ENCODE data around the gene SLC11A2. TPM values are rescaled to one million over a fixed set of nuclear protein-coding genes. Genes with fewer than 3 reads are reported as not detected.
A peak's percentile ranks its signal among the peaks of the same experiment; 100 is the strongest.

SLC11A2 gene
- total and polyA plus RNA-seq, 12 donors, result 10.7 to 31.3 (median 21.5) TPM

GRCh38 chr12:51008329-51009055 lies 17.7 kb downstream of the SLC11A2 start:
- Histone ChIP-seq H3K27me3 (no peaks in the 10 kb centered on the region), H3K4me1 (peaks cover 0 to 45% (median 10%) of the 10 kb centered on the region in 9 donors), H3K36me3 (peaks cover 0 to 51% (median 31%) of the 10 kb centered on the region in 9 donors), H3K9me3 (no peaks in the 10 kb centered on the region), H3K27ac (peak overlapping the region in 7 of 10 donors; percentile 0 to 81 (median 27)), H3K4me3 (peak overlapping the region in 7 of 10 donors; percentile 3 to 36 (median 11))
- 88 to 96% methylated on average over 1 of the region's 1 CpG for WGBS, 2 donors
- ATAC-seq, result no peak
- no peak for DNase-seq
- TF ChIP-seq CTCF (IDR thresholded peaks at IDR 0.05), result no peak
- intact Hi-C loops (cut with DNase I), result no loop called here

GRCh38 chr12:51005671-51006070 lies 20.5 kb downstream of the SLC11A2 start:
- TF ChIP-seq CTCF (IDR thresholded peaks at IDR 0.05), result no peak
- Histone ChIP-seq H3K27ac (no peak overlapping the region), H3K4me1 (peaks cover 0 to 24% (median 0%) of the 10 kb centered on the region in 9 donors), H3K9me3 (no peaks in the 10 kb centered on the region), H3K27me3 (no peaks in the 10 kb centered on the region), H3K36me3 (peaks cover 0 to 78% (median 35%) of the 10 kb centered on the region in 9 donors), H3K4me3 (no peak overlapping the region)
- WGBS, 2 donors, result 90 to 91% methylated on average over 3 of the region's 3 CpGs
- no peak for ATAC-seq
- DNase-seq, result no peak
- intact Hi-C loops (cut with DNase I), result no loop called here

GRCh38 chr12:51005030-51005429 lies 21.2 kb downstream of the SLC11A2 start:
- intact Hi-C loops (cut with DNase I), result no loop called here
- H3K4me3 ChIP-seq, result no peak overlapping the region
- no peak for ATAC-seq
- no peaks in the 10 kb centered on the region for H3K27me3 ChIP-seq
- H3K27ac ChIP-seq, result no peak overlapping the region
- no peak for TF ChIP-seq CTCF (IDR thresholded peaks at IDR 0.05)
- no peaks in the 10 kb centered on the region for H3K9me3 ChIP-seq
- WGBS, 2 donors, result 96% methylated on average over 3 of the region's 3 CpGs
- H3K36me3 ChIP-seq, result peaks cover 0 to 84% (median 42%) of the 10 kb centered on the region in 9 donors
- H3K4me1 ChIP-seq, result peaks cover 0 to 18% (median 0%) of the 10 kb centered on the region in 9 donors
- no peak for DNase-seq

- H3K4me1 ChIP-seq, result peaks cover 0 to 13% (median 0%) of the 10 kb centered on the region in 9 donors
- no peak for TF ChIP-seq CTCF (IDR thresholded peaks at IDR 0.05)
- DNase-seq (no peak), ATAC-seq (no peak)
- intact Hi-C loops (cut with DNase I), result no loop called here
- H3K9me3 ChIP-seq, result no peaks in the 10 kb centered on the region
- 63 to 81% methylated on average over 6 of the region's 6 CpGs for WGBS, 2 donors
- H3K36me3 ChIP-seq, result peaks cover 0 to 90% (median 45%) of the 10 kb centered on the region in 9 donors
- no peak overlapping the region for H3K27ac ChIP-seq
- H3K27me3 ChIP-seq, result no peaks in the 10 kb centered on the region
- H3K4me3 ChIP-seq, result no peak overlapping the region
Observed at GRCh38 chr12:51004504-51004903, 21.7 kb downstream of the SLC11A2 start.
